ENCODE measurements around the gene ZSWIM6.

GRCh38 chr5:61489574-61489973 is 157.5 kb downstream of the ZSWIM6 start:
- TF ChIP-seq, protein P1, sequence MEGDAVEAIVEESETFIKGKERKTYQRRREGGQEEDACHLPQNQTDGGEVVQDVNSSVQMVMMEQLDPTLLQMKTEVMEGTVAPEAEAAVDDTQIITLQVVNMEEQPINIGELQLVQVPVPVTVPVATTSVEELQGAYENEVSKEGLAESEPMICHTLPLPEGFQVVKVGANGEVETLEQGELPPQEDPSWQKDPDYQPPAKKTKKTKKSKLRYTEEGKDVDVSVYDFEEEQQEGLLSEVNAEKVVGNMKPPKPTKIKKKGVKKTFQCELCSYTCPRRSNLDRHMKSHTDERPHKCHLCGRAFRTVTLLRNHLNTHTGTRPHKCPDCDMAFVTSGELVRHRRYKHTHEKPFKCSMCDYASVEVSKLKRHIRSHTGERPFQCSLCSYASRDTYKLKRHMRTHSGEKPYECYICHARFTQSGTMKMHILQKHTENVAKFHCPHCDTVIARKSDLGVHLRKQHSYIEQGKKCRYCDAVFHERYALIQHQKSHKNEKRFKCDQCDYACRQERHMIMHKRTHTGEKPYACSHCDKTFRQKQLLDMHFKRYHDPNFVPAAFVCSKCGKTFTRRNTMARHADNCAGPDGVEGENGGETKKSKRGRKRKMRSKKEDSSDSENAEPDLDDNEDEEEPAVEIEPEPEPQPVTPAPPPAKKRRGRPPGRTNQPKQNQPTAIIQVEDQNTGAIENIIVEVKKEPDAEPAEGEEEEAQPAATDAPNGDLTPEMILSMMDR (IDR thresholded peaks at IDR 0.05), result no peak
- TF ChIP-seq TAF1 (IDR thresholded peaks at IDR 0.05; ENCODE audit: borderline replicate concordance, low read depth, low read length) (no peak), YY1 (IDR thresholded peaks at IDR 0.05; ENCODE audit: low read depth) (no peak)

All from SK-N-SH (cell line).